GM23338 (cell line): ENCODE measurements around the gene GPATCH4. TPM values are rescaled to one million over a fixed set of nuclear protein-coding genes. Genes with fewer than 3 reads are reported as not detected.
A peak's percentile ranks its signal among the peaks of the same experiment; 100 is the strongest.

Experiments used
- ATAC-seq: fragments of 200-7000 bp; cut with Tn5 transposase; 3 replicates; pipeline ENCODE4 v1.9.1; 2020
- DNase-seq: peaks from one replicate; pipeline ENCODE4 v3.0.0-alpha.2; 2015; ENCODE audit warnings: low spot score
- H2AFZ ChIP-seq: fragments of 200-600 bp; sonication (generic); 2 replicates; pipeline ENCODE4 v1.8.0; 2016; ENCODE audit warnings: antibody characterized with exemption, mild to moderate bottlenecking, moderate library complexity
- H3F3A ChIP-seq: fragments of 200-600 bp; sonication (generic); replicated peaks from 2 replicates; pipeline ENCODE4 v1.8.0; 2017; ENCODE audit warnings: antibody characterized with exemption, mixed run types, low read depth
- H3K27ac ChIP-seq: fragments of 200-600 bp; sonication (generic); 2 replicates; pipeline ENCODE4 v1.6.1; 2016; ENCODE audit warnings: low read depth
- H3K27me3 ChIP-seq: fragments of 200-600 bp; sonication (generic); 2 replicates; pipeline ENCODE4 v1.8.0; 2016; ENCODE audit warnings: mild to moderate bottlenecking, mixed run types, moderate library complexity; ENCODE audit not compliant: insufficient read depth
- H3K36me3 ChIP-seq: fragments of 200-600 bp; sonication (generic); 2 replicates; pipeline ENCODE4 v1.8.0; 2016; ENCODE audit warnings: mild to moderate bottlenecking; ENCODE audit not compliant: insufficient read depth
- H3K4me1 ChIP-seq: fragments of 200-600 bp; sonication (generic); 2 replicates; pipeline ENCODE4 v1.8.0; 2016; ENCODE audit warnings: mild to moderate bottlenecking, moderate library complexity; ENCODE audit not compliant: insufficient read depth
- H3K4me2 ChIP-seq: fragments of 200-600 bp; sonication (generic); 2 replicates; pipeline ENCODE4 v1.7.1; 2017; ENCODE audit warnings: mixed run types
- H3K4me3 ChIP-seq: fragments of 200-600 bp; sonication (generic); 2 replicates; pipeline ENCODE4 v1.6.1; 2016; ENCODE audit warnings: mixed run types
- H3K79me2 ChIP-seq: fragments of 200-600 bp; sonication (generic); replicated peaks from 2 replicates; pipeline ENCODE4 v1.8.0; 2017; ENCODE audit warnings: mild to moderate bottlenecking; ENCODE audit not compliant: insufficient read depth
- H3K9me2 ChIP-seq: fragments of 200-600 bp; sonication (generic); 2 replicates; pipeline ENCODE4 v1.8.0; 2017; ENCODE audit not compliant: insufficient read depth
- H4K20me1 ChIP-seq: fragments of 200-600 bp; sonication (generic); replicated peaks from 2 replicates; pipeline ENCODE4 v1.8.0; 2017; ENCODE audit warnings: mild to moderate bottlenecking; ENCODE audit not compliant: insufficient read depth
- H3K27ac Mint-ChIP-seq: 2 replicates; pipeline ENCODE4 v1.8.0; 2020; ENCODE audit warnings: inconsistent platforms, mild to moderate bottlenecking, moderate library complexity, mixed read lengths
- H3K27me3 Mint-ChIP-seq: 3 replicates; pipeline ENCODE4 v1.8.0; 2022; ENCODE audit warnings: low read depth, mild to moderate bottlenecking, moderate library complexity, mixed read lengths, inconsistent platforms; ENCODE audit not compliant: insufficient read depth, poor library complexity
- H3K36me3 Mint-ChIP-seq: 3 replicates; pipeline ENCODE4 v1.8.0; 2021; ENCODE audit warnings: low read depth, mild to moderate bottlenecking, inconsistent platforms, moderate library complexity, mixed read lengths
- H3K4me1 Mint-ChIP-seq: 3 replicates; pipeline ENCODE4 v1.8.0; 2020; ENCODE audit warnings: mild to moderate bottlenecking, inconsistent platforms, mixed read lengths
- H3K4me3 Mint-ChIP-seq: 3 replicates; pipeline ENCODE4 v1.8.0; 2021; ENCODE audit warnings: moderate library complexity, mild to moderate bottlenecking, inconsistent platforms, mixed read lengths
- H3K9me3 Mint-ChIP-seq: 3 replicates; pipeline ENCODE4 v1.8.0; 2020; ENCODE audit warnings: moderate library complexity, mild to moderate bottlenecking, inconsistent platforms, mixed read lengths
- CREB1 ChIP-seq: fragments of 250-450 bp; sonication (Bioruptor Pico); IDR thresholded peaks from 2 replicates; pipeline ENCODE4 v1.5.0; 2020; ENCODE audit warnings: low read depth, mild to moderate bottlenecking, moderate library complexity
- CTCF ChIP-seq, 2 experiments: fragments of 200-600 bp in 1 of 2; sonication (generic) in 1 of 2; conservative IDR thresholded peaks; 2 replicates each; pipeline versions ENCODE4 v1.5.1 to v1.6.1; 2016 to 2017; ENCODE audit warnings: antibody characterized with exemption in 2 of 2, low read depth in 2 of 2, mild to moderate bottlenecking in 2 of 2, moderate library complexity in 1 of 2
- EZH2 ChIP-seq: fragments of 200-600 bp; sonication (generic); IDR thresholded peaks from one replicate; pipeline ENCODE4 v1.8.0; 2017; ENCODE audit warnings: antibody characterized with exemption, mild to moderate bottlenecking, low read depth; ENCODE audit not compliant: unreplicated experiment
- STAT1 ChIP-seq: IDR thresholded peaks from one replicate; pipeline ENCODE4 v1.6.1; 2016; ENCODE audit warnings: antibody characterized with exemption; ENCODE audit not compliant: unreplicated experiment
- polyA plus RNA-seq: library from polyadenylated mRNA; unstranded; fragments of >200 nt; fragmentation: Nextera tagmentation; extraction: Ambion mirVana; gene quantifications from 2 replicates; pipeline ENCODE4 v1.2.1, GENCODE V29; 2016
- total RNA-seq: library from RNA; depleted of rRNA; stranded (reverse); fragments of >200 nt; shearing (Covaris generic); gene quantifications from 2 replicates; pipeline ENCODE4 v1.2.3, GENCODE V29; 2014
- TF ChIP-seq, protein P1 (sequence below): fragments of 250-450 bp; sonication (Bioruptor Pico); IDR thresholded peaks from 2 replicates; pipeline ENCODE4 v1.5.0; 2020; ENCODE audit warnings: mild to moderate bottlenecking, moderate library complexity
- TF ChIP-seq, protein P2 (sequence below): IDR thresholded peaks from one replicate; pipeline ENCODE4 v1.6.1; 2018; ENCODE audit warnings: antibody characterized with exemption; ENCODE audit not compliant: unreplicated experiment

The GPATCH4 gene
- total and polyA plus RNA-seq, 2 experiments from 2014 or later, result 58.9 to 187 TPM

DNA sequence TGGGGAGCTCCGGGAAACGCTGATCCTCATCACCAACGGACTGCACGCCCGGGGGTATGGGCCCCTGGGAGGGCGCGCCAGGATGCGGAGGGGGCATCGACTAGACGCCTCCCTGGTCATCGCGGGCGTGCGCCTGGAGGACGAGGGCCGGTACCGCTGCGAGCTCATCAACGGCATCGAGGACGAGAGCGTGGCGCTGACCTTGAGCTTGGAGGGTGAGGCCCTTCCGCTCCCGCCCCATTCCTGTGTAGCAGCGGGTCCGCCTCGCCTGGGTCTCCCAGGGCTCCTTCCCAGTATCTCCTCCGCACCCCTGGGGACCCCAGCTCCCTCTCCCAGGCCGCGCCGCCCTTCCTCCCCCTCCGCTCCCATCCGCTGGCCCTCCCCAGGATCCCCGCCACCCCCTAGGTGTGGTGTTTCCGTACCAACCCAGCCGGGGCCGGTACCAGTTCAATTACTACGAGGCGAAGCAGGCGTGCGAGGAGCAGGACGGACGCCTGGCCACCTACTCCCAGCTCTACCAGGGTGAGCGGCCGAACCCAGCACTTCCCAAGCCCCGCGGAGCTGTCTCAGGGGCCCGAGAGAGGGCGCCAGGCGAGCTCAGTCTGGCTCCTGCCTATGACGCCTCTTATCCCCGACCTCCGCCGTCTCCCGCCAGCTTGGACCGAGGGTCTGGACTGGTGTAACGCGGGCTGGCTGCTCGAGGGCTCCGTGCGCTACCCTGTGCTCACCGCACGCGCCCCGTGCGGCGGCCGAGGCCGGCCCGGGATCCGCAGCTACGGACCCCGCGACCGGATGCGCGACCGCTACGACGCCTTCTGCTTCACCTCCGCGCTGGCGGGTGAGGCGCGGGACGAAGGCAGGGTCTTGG lies 22.9 kb upstream of the GPATCH4 start:
- peaks cover 57% of the 10 kb centered on the region for H3K27me3 Mint-ChIP-seq
- no peaks in the 10 kb centered on the region for H3K36me3 Mint-ChIP-seq
- peak overlapping the region; percentile 78 for H3K4me3 ChIP-seq

More for the DNA sequence above, 22.9 kb upstream of the GPATCH4 start:
- H3K4me1 Mint-ChIP-seq, result peaks cover 9% of the 10 kb centered on the region
- Histone ChIP-seq H4K20me1 (no peaks in the 10 kb centered on the region), H2AFZ (peak overlapping the region; percentile 95), H3K9me2 (no peaks in the 10 kb centered on the region), H3K36me3 (no peaks in the 10 kb centered on the region; the same call in 1 of the 2 replicates), H3F3A (peaks cover 13% of the 10 kb centered on the region; the same call in 1 of the 2 replicates), H3K27ac (no peak overlapping the region), H3K79me2 (no peaks in the 10 kb centered on the region), H3K4me1 (peaks cover 8% of the 10 kb centered on the region; the same call in 1 of the 2 replicates), H3K27me3 (peaks cover 80% of the 10 kb centered on the region), H3K4me2 (peak overlapping the region; percentile 95)
- DNase-seq (peak; percentile 90), ATAC-seq (peak; percentile 82)
- TF ChIP-seq, protein P1, sequence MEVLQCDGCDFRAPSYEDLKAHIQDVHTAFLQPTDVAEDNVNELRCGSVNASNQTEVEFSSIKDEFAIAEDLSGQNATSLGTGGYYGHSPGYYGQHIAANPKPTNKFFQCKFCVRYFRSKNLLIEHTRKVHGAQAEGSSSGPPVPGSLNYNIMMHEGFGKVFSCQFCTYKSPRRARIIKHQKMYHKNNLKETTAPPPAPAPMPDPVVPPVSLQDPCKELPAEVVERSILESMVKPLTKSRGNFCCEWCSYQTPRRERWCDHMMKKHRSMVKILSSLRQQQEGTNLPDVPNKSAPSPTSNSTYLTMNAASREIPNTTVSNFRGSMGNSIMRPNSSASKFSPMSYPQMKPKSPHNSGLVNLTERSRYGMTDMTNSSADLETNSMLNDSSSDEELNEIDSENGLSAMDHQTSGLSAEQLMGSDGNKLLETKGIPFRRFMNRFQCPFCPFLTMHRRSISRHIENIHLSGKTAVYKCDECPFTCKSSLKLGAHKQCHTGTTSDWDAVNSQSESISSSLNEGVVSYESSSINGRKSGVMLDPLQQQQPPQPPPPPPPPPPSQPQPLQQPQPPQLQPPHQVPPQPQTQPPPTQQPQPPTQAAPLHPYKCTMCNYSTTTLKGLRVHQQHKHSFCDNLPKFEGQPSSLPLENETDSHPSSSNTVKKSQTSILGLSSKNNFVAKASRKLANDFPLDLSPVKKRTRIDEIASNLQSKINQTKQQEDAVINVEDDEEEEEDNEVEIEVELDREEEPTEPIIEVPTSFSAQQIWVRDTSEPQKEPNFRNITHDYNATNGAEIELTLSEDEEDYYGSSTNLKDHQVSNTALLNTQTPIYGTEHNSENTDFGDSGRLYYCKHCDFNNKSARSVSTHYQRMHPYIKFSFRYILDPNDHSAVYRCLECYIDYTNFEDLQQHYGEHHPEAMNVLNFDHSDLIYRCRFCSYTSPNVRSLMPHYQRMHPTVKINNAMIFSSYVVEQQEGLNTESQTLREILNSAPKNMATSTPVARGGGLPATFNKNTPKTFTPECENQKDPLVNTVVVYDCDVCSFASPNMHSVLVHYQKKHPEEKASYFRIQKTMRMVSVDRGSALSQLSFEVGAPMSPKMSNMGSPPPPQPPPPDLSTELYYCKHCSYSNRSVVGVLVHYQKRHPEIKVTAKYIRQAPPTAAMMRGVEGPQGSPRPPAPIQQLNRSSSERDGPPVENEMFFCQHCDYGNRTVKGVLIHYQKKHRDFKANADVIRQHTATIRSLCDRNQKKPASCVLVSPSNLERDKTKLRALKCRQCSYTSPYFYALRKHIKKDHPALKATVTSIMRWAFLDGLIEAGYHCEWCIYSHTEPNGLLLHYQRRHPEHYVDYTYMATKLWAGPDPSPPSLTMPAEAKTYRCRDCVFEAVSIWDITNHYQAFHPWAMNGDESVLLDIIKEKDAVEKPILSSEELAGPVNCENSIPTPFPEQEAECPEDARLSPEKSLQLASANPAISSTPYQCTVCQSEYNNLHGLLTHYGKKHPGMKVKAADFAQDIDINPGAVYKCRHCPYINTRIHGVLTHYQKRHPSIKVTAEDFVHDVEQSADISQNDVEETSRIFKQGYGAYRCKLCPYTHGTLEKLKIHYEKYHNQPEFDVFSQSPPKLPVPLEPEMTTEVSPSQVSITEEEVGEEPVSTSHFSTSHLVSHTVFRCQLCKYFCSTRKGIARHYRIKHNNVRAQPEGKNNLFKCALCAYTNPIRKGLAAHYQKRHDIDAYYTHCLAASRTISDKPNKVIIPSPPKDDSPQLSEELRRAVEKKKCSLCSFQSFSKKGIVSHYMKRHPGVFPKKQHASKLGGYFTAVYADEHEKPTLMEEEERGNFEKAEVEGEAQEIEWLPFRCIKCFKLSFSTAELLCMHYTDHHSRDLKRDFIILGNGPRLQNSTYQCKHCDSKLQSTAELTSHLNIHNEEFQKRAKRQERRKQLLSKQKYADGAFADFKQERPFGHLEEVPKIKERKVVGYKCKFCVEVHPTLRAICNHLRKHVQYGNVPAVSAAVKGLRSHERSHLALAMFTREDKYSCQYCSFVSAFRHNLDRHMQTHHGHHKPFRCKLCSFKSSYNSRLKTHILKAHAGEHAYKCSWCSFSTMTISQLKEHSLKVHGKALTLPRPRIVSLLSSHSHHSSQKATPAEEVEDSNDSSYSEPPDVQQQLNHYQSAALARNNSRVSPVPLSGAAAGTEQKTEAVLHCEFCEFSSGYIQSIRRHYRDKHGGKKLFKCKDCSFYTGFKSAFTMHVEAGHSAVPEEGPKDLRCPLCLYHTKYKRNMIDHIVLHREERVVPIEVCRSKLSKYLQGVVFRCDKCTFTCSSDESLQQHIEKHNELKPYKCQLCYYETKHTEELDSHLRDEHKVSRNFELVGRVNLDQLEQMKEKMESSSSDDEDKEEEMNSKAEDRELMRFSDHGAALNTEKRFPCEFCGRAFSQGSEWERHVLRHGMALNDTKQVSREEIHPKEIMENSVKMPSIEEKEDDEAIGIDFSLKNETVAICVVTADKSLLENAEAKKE (CRISPR knock-in tag), result no peak
- TF ChIP-seq CTCF (conservative IDR thresholded peaks at IDR 0.05; ENCODE audit: low read depth in 2 of 2) (peak; percentile 44 to 53), STAT1 (no peak), EZH2 (peak; percentile 93), CREB1 (CRISPR knock-in tag) (peak; percentile 86)
- TF ChIP-seq, protein P2, sequence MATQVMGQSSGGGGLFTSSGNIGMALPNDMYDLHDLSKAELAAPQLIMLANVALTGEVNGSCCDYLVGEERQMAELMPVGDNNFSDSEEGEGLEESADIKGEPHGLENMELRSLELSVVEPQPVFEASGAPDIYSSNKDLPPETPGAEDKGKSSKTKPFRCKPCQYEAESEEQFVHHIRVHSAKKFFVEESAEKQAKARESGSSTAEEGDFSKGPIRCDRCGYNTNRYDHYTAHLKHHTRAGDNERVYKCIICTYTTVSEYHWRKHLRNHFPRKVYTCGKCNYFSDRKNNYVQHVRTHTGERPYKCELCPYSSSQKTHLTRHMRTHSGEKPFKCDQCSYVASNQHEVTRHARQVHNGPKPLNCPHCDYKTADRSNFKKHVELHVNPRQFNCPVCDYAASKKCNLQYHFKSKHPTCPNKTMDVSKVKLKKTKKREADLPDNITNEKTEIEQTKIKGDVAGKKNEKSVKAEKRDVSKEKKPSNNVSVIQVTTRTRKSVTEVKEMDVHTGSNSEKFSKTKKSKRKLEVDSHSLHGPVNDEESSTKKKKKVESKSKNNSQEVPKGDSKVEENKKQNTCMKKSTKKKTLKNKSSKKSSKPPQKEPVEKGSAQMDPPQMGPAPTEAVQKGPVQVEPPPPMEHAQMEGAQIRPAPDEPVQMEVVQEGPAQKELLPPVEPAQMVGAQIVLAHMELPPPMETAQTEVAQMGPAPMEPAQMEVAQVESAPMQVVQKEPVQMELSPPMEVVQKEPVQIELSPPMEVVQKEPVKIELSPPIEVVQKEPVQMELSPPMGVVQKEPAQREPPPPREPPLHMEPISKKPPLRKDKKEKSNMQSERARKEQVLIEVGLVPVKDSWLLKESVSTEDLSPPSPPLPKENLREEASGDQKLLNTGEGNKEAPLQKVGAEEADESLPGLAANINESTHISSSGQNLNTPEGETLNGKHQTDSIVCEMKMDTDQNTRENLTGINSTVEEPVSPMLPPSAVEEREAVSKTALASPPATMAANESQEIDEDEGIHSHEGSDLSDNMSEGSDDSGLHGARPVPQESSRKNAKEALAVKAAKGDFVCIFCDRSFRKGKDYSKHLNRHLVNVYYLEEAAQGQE, result no peak
- H3K4me3 Mint-ChIP-seq, result peak overlapping the region; percentile 74
- H3K9me3 Mint-ChIP-seq, result no peaks in the 10 kb centered on the region; the same call in 2 of the 3 replicates
- H3K27ac Mint-ChIP-seq, result no peak overlapping the region
